GM23248 (cell line): ENCODE measurements around the gene PLD5. TPM values are rescaled to one million over a fixed set of nuclear protein-coding genes. Genes with fewer than 3 reads are reported as not detected.

Experiments
- DNase-seq: peaks from one replicate; pipeline ENCODE4 v3.0.0-alpha.2; 2015
- H2AFZ ChIP-seq: fragments of 200-600 bp; sonication (generic); 2 replicates; pipeline ENCODE4 v1.6.1; 2016; ENCODE audit warnings: antibody characterized with exemption
- H3F3A ChIP-seq: fragments of 200-600 bp; sonication (generic); 2 replicates; pipeline ENCODE4 v1.6.1; 2016; ENCODE audit warnings: mild to moderate bottlenecking, antibody characterized with exemption, mixed run types; ENCODE audit not compliant: insufficient read depth
- H3K27ac ChIP-seq: fragments of 200-600 bp; sonication (generic); 2 replicates; pipeline ENCODE4 v1.5.1; 2016; ENCODE audit warnings: mild to moderate bottlenecking
- H3K27me3 ChIP-seq: fragments of 200-600 bp; sonication (generic); replicated peaks from 2 replicates; pipeline ENCODE4 v1.6.1; 2016; ENCODE audit warnings: mild to moderate bottlenecking; ENCODE audit not compliant: insufficient read depth
- H3K36me3 ChIP-seq: fragments of 200-600 bp; sonication (generic); 2 replicates; pipeline ENCODE4 v1.6.1; 2016; ENCODE audit warnings: low read depth, mild to moderate bottlenecking
- H3K4me1 ChIP-seq: fragments of 200-600 bp; sonication (generic); 2 replicates; pipeline ENCODE4 v1.6.1; 2016; ENCODE audit warnings: mild to moderate bottlenecking; ENCODE audit not compliant: insufficient read depth
- H3K4me2 ChIP-seq: fragments of 200-600 bp; sonication (generic); one replicate; pipeline ENCODE4 v1.6.1; 2016; ENCODE audit warnings: mild to moderate bottlenecking; ENCODE audit not compliant: unreplicated experiment
- H3K4me3 ChIP-seq: fragments of 200-600 bp; sonication (generic); 2 replicates; pipeline ENCODE4 v1.5.1; 2016; ENCODE audit warnings: mild to moderate bottlenecking
- H3K79me2 ChIP-seq: fragments of 200-600 bp; sonication (generic); 2 replicates; pipeline ENCODE4 v1.6.1; 2016; ENCODE audit warnings: mild to moderate bottlenecking; ENCODE audit not compliant: insufficient read depth
- H3K9ac ChIP-seq: fragments of 200-600 bp; sonication (generic); 2 replicates; pipeline ENCODE4 v1.6.1; 2016; ENCODE audit warnings: mild to moderate bottlenecking
- H3K9me2 ChIP-seq: fragments of 200-600 bp; sonication (generic); 2 replicates; pipeline ENCODE4 v1.6.1; 2016; ENCODE audit warnings: mixed run types, mild to moderate bottlenecking, moderate library complexity; ENCODE audit not compliant: insufficient read depth
- H3K9me3 ChIP-seq: fragments of 200-600 bp; sonication (generic); one replicate; pipeline ENCODE4 v1.6.1; 2017; ENCODE audit warnings: low read depth
- H4K20me1 ChIP-seq: fragments of 200-600 bp; sonication (generic); 2 replicates; pipeline ENCODE4 v1.6.0; 2016; ENCODE audit not compliant: insufficient read depth
- EZH2 ChIP-seq: fragments of 200-600 bp; sonication (generic); IDR thresholded peaks from 2 replicates; pipeline ENCODE4 v1.6.1; 2018; ENCODE audit warnings: antibody characterized with exemption, mild to moderate bottlenecking; ENCODE audit not compliant: insufficient read depth, poor library complexity, severe bottlenecking
- EZH2phosphoT487 ChIP-seq: fragments of 200-600 bp; sonication (generic); IDR thresholded peaks from 2 replicates; pipeline ENCODE4 v1.6.1; 2018; ENCODE audit warnings: antibody characterized with exemption, moderate library complexity, mild to moderate bottlenecking, low read depth; ENCODE audit not compliant: insufficient read depth
- WGBS, 2 experiments: methylation state at CpG; one replicate each; pipeline ENCODE4 v1.1.6; 2015 to 2017; ENCODE audit warnings: low lambda C conversion rate in 2 of 2, low coverage in 1 of 2; ENCODE audit errors: missing lambda C conversion rate in 2 of 2; 5-methylcytosine and 5-hydroxymethylcytosine counted together
- in situ Hi-C: fragments of 300-500 bp; cut with MboI; formaldehyde crosslinking; loops from 2 replicates; pipeline ENCODE4 v1.15.0; 2020
- polyA plus RNA-seq: library from polyadenylated mRNA; unstranded; fragments of >200 nt; fragmentation: Nextera tagmentation; extraction: Ambion mirVana; gene quantifications from 2 replicates; pipeline ENCODE4 v1.2.1, GENCODE V29; 2016
- total RNA-seq: library from RNA; depleted of rRNA; stranded (reverse); fragments of >200 nt; shearing (Covaris generic); gene quantifications from 2 replicates; pipeline ENCODE4 v1.2.3, GENCODE V29; 2014

The PLD5 gene
- total and polyA plus RNA-seq, 2 experiments from 2014 or later = 0.14 TPM; not detected in 1

DNA sequence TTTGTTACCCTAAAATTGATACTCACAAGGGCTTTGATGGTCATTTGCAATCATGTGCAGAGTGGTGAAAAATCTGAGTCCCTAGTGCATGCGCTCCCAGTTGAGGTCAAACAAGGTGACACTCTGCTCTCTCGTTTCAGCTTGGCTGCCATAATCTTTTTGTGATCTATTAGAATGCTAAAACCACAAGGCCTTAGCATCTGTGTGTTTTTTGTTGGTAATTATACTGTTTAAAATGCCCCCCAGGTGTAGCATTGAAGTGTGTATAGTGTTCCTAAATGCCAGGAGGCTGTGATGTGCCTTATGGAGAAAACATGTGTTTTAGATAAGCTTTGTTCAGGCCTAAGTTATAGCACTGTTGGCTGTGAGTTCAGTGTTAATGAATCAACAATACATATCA lies 89.3 kb downstream of the PLD5 start:
- Histone ChIP-seq H4K20me1 (no peaks in the 10 kb centered on the region), H2AFZ (no peak overlapping the region), H3K4me3 (no peak overlapping the region), H3K4me1 (no peaks in the 10 kb centered on the region), H3K4me2 (no peak overlapping the region), H3K36me3 (no peaks in the 10 kb centered on the region), H3K27me3 (no peaks in the 10 kb centered on the region), H3K9me3 (peaks cover 4% of the 10 kb centered on the region), H3K9ac (no peak overlapping the region), H3F3A (no peaks in the 10 kb centered on the region), H3K79me2 (no peaks in the 10 kb centered on the region), H3K9me2 (no peaks in the 10 kb centered on the region), H3K27ac (no peak overlapping the region)
- 35 to 38% methylated on average over 2 of the region's 2 CpGs for WGBS, 2 experiments
- in situ Hi-C loops = no loop called here
- TF ChIP-seq EZH2 = no peak
- TF ChIP-seq EZH2phosphoT487 = no peak
- DNase-seq = no peak

DNA sequence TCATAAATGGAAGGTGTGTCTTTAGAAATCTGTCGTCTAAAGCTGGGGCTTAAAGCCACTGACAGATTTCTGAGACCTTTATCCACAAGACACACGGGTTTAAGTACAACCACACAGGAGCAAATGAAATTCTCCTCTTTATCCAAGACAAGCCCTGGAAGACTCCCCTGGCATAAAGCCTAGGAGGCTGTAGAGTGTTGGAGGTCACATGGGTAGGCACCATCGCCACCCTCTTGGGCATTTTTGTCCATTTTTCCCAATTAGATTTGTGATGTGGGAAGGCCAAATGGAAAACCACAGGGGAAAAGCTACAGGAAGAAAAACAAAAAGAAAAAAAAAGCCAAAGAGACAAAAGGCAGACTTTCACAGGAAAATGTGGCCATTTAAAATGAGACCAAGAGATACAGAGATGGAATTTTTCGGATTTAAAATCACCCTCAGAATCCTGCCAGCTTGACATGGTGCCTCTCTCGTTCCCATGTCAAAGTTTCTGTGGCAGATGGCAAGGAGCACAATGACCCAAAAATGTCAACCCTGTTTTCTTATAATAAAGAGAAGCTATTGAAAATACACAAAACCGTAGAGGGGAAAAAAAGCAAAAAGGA lies 91.9 kb downstream of the PLD5 start:
- Histone ChIP-seq H3K4me2 (no peak overlapping the region), H4K20me1 (no peaks in the 10 kb centered on the region), H3K4me1 (no peaks in the 10 kb centered on the region), H3K27ac (no peak overlapping the region), H3K9me3 (no peaks in the 10 kb centered on the region), H2AFZ (no peak overlapping the region), H3K27me3 (no peaks in the 10 kb centered on the region), H3K79me2 (no peaks in the 10 kb centered on the region), H3K9me2 (no peaks in the 10 kb centered on the region), H3K36me3 (no peaks in the 10 kb centered on the region), H3F3A (no peaks in the 10 kb centered on the region), H3K4me3 (no peak overlapping the region), H3K9ac (no peak overlapping the region)
- TF ChIP-seq EZH2 (no peak), EZH2phosphoT487 (no peak)
- in situ Hi-C loops = no loop called here
- DNase-seq = no peak
- 14 to 22% methylated on average over 6 of the region's 6 CpGs for WGBS, 2 experiments

DNA sequence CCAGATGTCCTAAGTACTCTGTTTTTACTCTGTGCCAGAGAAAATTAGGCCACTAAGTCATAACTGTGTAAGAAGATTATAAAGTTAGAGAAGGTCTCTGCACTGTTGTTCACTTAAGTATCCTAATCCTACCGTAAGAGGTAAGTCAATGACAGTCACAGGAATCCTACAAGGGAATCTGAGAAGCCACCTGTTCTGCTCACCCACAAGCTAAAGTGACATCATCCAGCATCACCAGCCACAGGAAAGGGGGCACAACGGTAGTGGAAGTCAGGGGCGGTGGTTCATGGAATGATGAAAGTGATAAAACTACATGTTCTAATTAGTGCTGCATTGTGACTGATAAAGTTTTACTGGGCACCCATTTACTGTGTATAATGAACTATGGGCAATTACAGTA lies 92.7 kb downstream of the PLD5 start:
- no peaks in the 10 kb centered on the region for H3F3A ChIP-seq
- H3K79me2 ChIP-seq = no peaks in the 10 kb centered on the region
- 5 to 7% methylated on average over 3 of the region's 3 CpGs for WGBS, 2 experiments

DNA sequence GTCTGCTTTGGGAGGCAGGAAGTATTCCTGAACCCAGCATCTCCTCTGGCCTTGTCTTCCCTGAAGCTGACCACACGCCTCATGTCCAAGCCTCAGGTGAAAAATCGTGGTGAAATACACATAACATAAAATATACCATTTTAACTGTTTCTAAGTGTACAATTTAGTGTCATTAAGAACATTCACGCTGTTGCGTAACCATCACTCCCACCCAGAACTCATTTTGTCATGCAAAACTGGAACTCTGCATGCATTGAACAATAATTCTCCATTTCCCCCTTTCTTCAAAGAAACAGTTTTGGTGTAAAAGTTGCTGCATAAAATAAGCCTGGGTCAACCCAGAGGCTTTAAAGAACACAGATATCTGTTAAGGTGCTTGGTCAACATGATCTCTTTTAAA lies 93.5 kb downstream of the PLD5 start:
- H2AFZ ChIP-seq = no peak overlapping the region
- no peak overlapping the region for H3K4me2 ChIP-seq
- no peaks in the 10 kb centered on the region for H3K9me2 ChIP-seq
- H3K4me1 ChIP-seq = no peaks in the 10 kb centered on the region
- H3K27ac ChIP-seq = no peak overlapping the region
- in situ Hi-C loops = no loop called here
- DNase-seq = no peak
- WGBS, 2 experiments = 18 to 19% methylated on average over 4 of the region's 4 CpGs
- H3K9me3 ChIP-seq = no peaks in the 10 kb centered on the region
- H3K79me2 ChIP-seq = no peaks in the 10 kb centered on the region
- TF ChIP-seq EZH2phosphoT487 (no peak), EZH2 (no peak)
- no peaks in the 10 kb centered on the region for H3F3A ChIP-seq
- no peak overlapping the region for H3K9ac ChIP-seq
- no peaks in the 10 kb centered on the region for H4K20me1 ChIP-seq
- H3K27me3 ChIP-seq = no peaks in the 10 kb centered on the region
- no peaks in the 10 kb centered on the region for H3K36me3 ChIP-seq
- no peak overlapping the region for H3K4me3 ChIP-seq

More for the DNA sequence above, 92.7 kb downstream of the PLD5 start:
- no peak for TF ChIP-seq EZH2
- no peak for TF ChIP-seq EZH2phosphoT487
- no peak for DNase-seq
- H3K9me2 ChIP-seq = no peaks in the 10 kb centered on the region
- H3K27me3 ChIP-seq = no peaks in the 10 kb centered on the region
- no peak overlapping the region for H3K9ac ChIP-seq
- H3K4me3 ChIP-seq = no peak overlapping the region
- H3K4me2 ChIP-seq = no peak overlapping the region
- H3K9me3 ChIP-seq = no peaks in the 10 kb centered on the region
- in situ Hi-C loops = no loop called here
- no peak overlapping the region for H3K27ac ChIP-seq
- H2AFZ ChIP-seq = no peak overlapping the region
- no peaks in the 10 kb centered on the region for H4K20me1 ChIP-seq
- H3K36me3 ChIP-seq = no peaks in the 10 kb centered on the region
- no peaks in the 10 kb centered on the region for H3K4me1 ChIP-seq
